ENCODE data around the gene SLC16A3. TPM values are rescaled to one million over a fixed set of nuclear protein-coding genes. Genes with fewer than 3 reads are reported as not detected.

The SLC16A3 gene
- total RNA-seq, 1 experiment from 2014 or later: 249 TPM

DNA sequence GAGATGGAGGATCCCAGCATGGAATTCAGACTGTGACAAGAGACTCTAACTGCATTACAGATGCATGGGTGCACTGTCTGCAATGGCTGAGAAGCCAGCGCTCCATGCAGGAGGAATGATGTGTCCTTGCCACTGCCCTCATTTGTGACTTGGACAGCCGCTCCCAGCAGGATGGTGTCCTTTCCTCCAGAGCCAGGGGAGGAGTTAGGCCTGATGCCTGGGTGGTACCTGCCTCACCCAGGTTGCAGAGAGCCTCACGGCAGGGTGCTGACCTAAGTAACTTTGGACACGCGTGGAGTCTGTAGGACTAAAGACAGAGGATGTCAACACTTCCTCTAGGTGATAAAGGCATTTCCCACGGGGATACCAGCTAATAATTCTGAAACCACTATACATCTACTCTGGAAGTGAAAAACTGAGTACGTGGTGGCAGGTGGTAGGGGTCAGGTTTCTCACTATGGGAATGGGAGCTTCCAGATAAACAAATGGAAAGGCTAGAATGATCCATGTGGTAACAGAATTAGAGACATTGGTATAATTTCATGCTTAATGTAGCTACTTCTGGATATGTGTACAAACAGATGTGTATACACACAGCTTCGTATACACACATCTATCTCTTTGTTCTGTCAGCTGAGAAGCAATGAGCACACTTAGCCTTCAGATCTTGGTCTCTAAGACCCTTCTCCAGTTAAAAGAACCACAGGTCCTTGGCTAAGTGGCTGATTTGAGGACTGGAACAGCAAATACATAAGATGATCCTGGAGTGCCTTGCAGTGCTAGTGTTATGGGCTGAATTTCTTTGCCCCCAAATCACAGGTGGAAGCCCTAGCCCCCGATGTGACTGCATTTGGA lies 58.4 kb downstream of the SLC16A3 start:
- Histone ChIP-seq H3K4me1 (replicated peaks) (peaks cover 48% of the 10 kb centered on the region), H3K27ac (peak overlapping the region; percentile 78), H3K36me3 (no peaks in the 10 kb centered on the region), H3K9me3 (replicated peaks) (no peaks in the 10 kb centered on the region), H3K27me3 (replicated peaks) (no peaks in the 10 kb centered on the region), H3K4me3 (no peak overlapping the region)
- DNase-seq (ENCODE audit: low read depth in 1 of 2, low spot score in 2 of 2): no peak

DNA sequence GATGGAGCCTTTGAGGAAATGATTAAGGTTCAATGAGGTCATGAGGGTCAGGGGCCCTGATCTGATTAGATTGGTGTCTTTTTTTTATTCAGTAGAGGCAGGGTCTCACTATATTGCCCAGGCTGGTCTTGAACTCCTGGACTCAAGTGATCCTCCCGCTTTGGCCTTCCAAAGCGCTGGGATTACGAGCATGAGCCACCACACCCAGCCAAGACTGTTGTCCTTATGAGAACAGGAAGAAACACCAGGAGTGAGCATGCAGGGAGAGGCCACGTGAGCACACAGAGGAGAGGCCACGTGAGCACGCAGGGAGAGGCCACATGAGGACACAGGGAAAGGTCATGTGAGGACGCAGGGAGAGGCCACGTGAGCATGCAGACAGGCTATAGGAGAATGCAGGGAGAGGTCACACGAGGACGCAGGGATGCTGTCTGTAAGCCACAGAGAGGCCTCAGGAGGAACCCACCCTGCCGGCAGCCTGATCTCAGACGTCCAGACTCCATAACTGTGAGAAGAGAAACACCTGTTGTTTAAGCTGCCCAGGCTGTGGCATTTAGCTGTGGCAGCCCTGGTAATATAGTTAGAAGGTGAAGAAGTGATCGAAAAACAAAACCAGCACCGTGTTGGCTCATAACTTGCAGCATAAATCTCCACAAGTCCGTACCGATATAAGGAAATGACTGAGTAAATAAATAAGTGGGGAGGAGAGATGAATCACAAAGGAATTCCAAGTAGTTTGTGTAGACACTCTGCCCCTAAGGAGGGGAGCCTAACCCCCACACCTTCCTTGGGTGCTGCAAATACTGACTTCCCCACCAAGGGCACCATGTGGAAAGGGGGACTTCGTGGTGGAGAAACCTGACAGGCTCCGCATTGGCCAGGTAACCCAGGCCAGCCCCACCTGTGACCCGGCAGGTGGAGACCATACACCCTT lies 59.3 kb downstream of the SLC16A3 start:
- H3K4me1 ChIP-seq (replicated peaks): peaks cover 41% of the 10 kb centered on the region
- H3K36me3 ChIP-seq: no peaks in the 10 kb centered on the region
- no peaks in the 10 kb centered on the region for H3K27me3 ChIP-seq (replicated peaks)
- peak; percentile 96 for DNase-seq (ENCODE audit: low read depth in 1 of 2, low spot score in 2 of 2)
- H3K27ac ChIP-seq: peak overlapping the region; percentile 78
- H3K4me3 ChIP-seq: no peak overlapping the region
- no peaks in the 10 kb centered on the region for H3K9me3 ChIP-seq (replicated peaks)

Other genes starting within 250 kb of the SLC16A3 start
- gene CENPX, start 206.2 kb upstream of the SLC16A3 start, total RNA-seq (2014; rRNA removed; shearing (Covaris generic)): 180 and 261 TPM in 2 replicates
- 35.2 and 41.2 TPM in 2 replicates for gene LRRC45, start 205.7 kb upstream of the SLC16A3 start, total RNA-seq (2014; rRNA removed; shearing (Covaris generic))
- gene RAC3, start 197.4 kb upstream of the SLC16A3 start, total RNA-seq (2014; rRNA removed; shearing (Covaris generic)): 9.9 TPM in 2 replicates
- gene DCXR, start 191.3 kb upstream of the SLC16A3 start, total RNA-seq (2014; rRNA removed; shearing (Covaris generic)): 128 and 176 TPM in 2 replicates
- 16.7 and 23.8 TPM in 2 replicates for gene RFNG, start 177.2 kb upstream of the SLC16A3 start, total RNA-seq (2014; rRNA removed; shearing (Covaris generic))
- 223 and 226 TPM in 2 replicates for gene GPS1, start 177.1 kb upstream of the SLC16A3 start, total RNA-seq (2014; rRNA removed; shearing (Covaris generic))
- 181 and 210 TPM in 2 replicates for gene DUS1L, start 163.2 kb upstream of the SLC16A3 start, total RNA-seq (2014; rRNA removed; shearing (Covaris generic))
- 54.6 and 77.6 TPM in 2 replicates for gene FASN, start 130.8 kb upstream of the SLC16A3 start, total RNA-seq (2014; rRNA removed; shearing (Covaris generic))
- 8.2 and 9.4 TPM in 2 replicates for gene CCDC57, start 16.2 kb upstream of the SLC16A3 start, total RNA-seq (2014; rRNA removed; shearing (Covaris generic))
- 26.0 and 33.7 TPM in 2 replicates for gene CSNK1D, start 44.7 kb downstream of the SLC16A3 start, total RNA-seq (2014; rRNA removed; shearing (Covaris generic))
- gene CD7, start 88.6 kb downstream of the SLC16A3 start, total RNA-seq (2014; rRNA removed; shearing (Covaris generic)): not detected in 2 replicates
- gene SECTM1, start 104.7 kb downstream of the SLC16A3 start, total RNA-seq (2014; rRNA removed; shearing (Covaris generic)): 5.3 and 6.3 TPM in 2 replicates
- 0.19 and 0.34 TPM in 2 replicates for gene TEX19, start 130.2 kb downstream of the SLC16A3 start, total RNA-seq (2014; rRNA removed; shearing (Covaris generic))
- 0.18 TPM in 1 of 2 replicates, not detected in the other for gene UTS2R, start 142.7 kb downstream of the SLC16A3 start, total RNA-seq (2014; rRNA removed; shearing (Covaris generic))
- gene HEXD, start 189.3 kb downstream of the SLC16A3 start, total RNA-seq (2014; rRNA removed; shearing (Covaris generic)): 16.3 and 21.7 TPM in 2 replicates
- gene OGFOD3, start 189.5 kb downstream of the SLC16A3 start, total RNA-seq (2014; rRNA removed; shearing (Covaris generic)): 87.6 and 105 TPM in 2 replicates
- gene CYBC1, start 221.7 kb downstream of the SLC16A3 start, total RNA-seq (2014; rRNA removed; shearing (Covaris generic)): 71.4 and 106 TPM in 2 replicates
- gene NARF, start 229.7 kb downstream of the SLC16A3 start, total RNA-seq (2014; rRNA removed; shearing (Covaris generic)): 41.6 and 58.5 TPM in 2 replicates

Measured in SJSA1 (cell line).